ENCODE measurements around the gene BRD9. TPM values are rescaled to one million over a fixed set of nuclear protein-coding genes. Genes with fewer than 3 reads are reported as not detected.
"Not testable (repeated sequence)": the region's sequence is repeated elsewhere in the genome, so short reads cannot be mapped to it uniquely, and the experiment has no call there.

BRD9 gene
- total RNA-seq, 1 experiment from 2014 or later: 30.4 TPM

DNA sequence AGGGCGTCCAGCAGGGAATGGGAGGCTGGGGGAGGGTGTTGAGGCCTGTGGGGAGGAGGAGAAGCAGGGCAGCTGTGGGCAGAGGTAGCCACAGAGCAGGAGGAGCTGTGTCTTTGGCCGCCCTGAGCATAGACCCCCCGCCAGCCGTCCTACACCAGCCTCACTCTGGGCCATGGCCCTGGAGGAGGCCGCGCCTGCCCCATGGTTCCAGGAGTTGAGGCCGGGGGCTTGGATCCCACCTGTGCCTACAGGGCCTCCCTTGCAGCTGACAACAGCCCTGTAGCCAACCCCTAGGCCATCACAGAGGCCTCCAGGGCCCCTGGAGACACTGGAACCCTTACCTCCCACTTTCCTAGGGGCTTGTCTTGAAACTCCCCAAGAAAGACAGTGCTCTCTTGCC, 44.9 kb downstream of the BRD9 start:
- not testable (repeated sequence) for DNase-seq (ENCODE audit: extremely low read depth, low read depth)

- not testable (repeated sequence) for DNase-seq (ENCODE audit: extremely low read depth, low read depth)
These were observed 45.4 kb downstream of the BRD9 start for GRCh38 chr5:847212-847611.

DNA sequence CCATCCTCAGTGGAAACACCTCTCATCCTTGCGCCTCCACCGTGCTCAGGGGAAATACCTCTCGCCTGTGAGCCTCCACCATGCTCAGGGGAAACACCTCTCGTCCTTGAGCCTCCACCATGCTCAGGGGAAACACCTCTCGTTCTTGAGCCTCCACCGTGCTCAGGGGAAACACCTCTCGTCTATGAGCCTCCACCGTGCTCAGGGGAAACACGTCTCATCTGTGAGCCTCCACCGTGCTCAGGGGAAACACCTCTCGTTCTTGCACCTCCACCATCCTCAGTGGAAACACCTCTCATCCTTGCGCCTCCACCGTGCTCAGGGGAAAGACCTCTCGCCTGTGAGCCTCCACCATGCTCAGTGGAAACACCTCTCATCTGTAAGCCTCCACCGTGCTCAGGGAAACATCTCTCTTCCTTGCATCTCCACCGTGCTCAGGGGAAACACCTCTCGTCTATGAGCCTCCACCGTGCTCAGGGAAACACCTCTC, 46.0 kb downstream of the BRD9 start:
- DNase-seq (ENCODE audit: extremely low read depth, low read depth): not testable (repeated sequence)

GRCh38 chr5:845676-846601, 46.7 kb downstream of the BRD9 start:
- DNase-seq (ENCODE audit: extremely low read depth, low read depth): not testable (repeated sequence)

- not testable (repeated sequence) for DNase-seq (ENCODE audit: extremely low read depth, low read depth)
These were observed 47.4 kb downstream of the BRD9 start for GRCh38 chr5:845031-845675.

DNA sequence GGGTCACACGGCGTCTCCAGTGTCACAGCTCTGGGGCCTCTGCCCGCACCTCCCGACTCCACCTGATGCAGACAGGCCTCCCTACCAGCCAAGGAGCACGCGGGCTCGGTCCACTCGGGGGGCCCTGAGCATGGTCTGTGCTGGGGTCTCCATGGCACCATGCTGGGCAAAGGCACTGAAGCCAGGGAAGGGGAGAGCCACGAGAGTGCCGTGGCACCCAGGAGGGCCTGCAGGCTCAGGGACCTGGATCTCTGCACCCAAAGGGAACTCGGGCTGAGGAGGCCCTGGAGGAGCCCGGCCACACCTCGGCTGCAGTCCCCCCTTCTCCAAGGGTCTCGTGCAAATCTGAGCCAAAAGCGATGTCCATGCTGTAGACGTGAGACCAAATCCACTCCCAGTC, 48.2 kb downstream of the BRD9 start:
- not testable (repeated sequence) for DNase-seq (ENCODE audit: extremely low read depth, low read depth)

- not testable (repeated sequence) for DNase-seq (ENCODE audit: extremely low read depth, low read depth)
These were observed 48.7 kb downstream of the BRD9 start for GRCh38 chr5:843926-844325.

DNA sequence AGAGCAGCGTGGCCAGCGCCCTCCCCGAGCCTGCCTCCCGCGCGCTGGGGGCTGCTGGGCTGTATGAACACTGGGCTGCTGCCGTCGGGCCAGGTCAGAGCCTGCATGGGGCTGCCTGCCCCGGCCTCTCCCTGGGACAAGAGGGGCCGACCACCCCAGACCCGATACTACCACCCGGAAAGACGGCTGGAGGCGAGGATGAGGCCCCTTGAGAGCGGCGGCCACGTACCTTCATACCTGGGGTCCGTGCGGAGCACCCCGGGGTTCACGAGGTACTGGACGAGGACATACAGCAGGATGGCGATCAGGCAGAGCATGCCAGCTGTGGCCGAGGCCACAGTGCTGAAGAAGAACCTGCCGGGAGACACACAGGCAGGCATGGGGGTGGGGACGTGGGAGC, 49.2 kb downstream of the BRD9 start:
- DNase-seq (ENCODE audit: extremely low read depth, low read depth): not testable (repeated sequence)

DNA sequence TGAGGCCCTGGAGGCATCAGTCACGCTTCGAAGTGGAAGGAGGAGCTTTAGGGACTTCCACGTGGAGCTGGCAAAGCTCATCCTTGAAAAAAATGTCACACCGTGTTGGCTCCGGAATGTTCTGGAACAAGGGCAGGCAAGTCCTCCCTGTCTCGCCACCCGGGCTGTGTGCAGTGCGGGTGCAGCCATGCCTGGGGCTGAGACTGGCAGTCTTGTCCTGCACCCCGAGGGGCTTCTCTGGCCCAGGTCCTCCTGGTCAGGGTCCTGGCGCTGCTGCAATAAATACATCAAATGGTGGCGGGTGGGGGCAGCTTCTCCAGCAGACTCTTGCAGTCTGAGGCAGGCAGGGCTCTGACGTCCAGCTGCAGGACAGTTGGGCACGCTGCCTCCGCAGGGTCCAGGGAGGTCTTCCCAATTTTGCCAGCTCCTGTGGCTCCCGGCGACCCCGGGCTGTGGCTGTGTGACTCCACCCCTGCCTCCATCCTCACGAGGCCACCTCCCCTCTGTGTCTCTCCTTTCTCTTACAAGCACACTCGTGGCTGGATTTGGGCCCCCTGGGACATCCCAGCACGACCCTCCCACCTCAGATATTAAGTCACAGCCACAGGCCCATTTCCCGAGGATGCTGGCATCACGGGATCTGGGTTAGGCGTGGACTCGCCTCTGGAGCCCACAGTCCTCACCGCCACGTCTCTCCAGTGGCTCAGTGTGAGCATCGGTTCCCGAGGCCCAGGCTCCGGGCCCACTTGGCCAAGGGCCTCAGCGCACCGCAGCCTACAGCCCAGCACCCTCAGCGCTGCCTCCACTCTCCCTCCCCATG, 50.0 kb downstream of the BRD9 start:
- DNase-seq (ENCODE audit: extremely low read depth, low read depth): not testable (repeated sequence)

- DNase-seq (ENCODE audit: extremely low read depth, low read depth): not testable (repeated sequence)
These were observed 50.8 kb downstream of the BRD9 start for GRCh38 chr5:841531-842401.

- not testable (repeated sequence) for DNase-seq (ENCODE audit: extremely low read depth, low read depth)
These were observed 51.6 kb downstream of the BRD9 start for GRCh38 chr5:840974-841435.

- not testable (repeated sequence) for DNase-seq (ENCODE audit: extremely low read depth, low read depth)
These were observed 52.3 kb downstream of the BRD9 start for GRCh38 chr5:840118-840973.

DNA sequence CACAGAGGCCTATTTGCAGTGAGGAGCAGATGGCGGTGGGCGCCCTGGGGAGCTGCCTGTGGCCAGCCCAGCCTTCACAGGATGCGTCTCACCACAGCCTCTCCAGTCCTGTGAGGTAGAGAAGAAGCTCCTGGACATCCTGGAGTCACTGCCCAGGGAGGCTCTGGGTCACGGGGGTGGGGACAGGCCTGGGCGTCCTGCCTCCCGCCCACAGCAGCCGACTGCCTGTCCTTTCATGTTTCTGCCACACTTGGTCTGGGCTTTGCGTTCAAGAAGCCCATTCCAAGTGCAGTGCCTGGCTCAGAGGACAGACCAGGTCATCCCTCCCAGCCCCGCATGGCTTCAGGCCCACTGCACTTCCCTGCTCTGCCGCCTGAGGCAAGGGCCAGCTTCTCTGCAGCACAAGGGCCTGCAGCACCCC, 54.2 kb downstream of the BRD9 start:
- DNase-seq (ENCODE audit: extremely low read depth, low read depth): not testable (repeated sequence)

- DNase-seq (ENCODE audit: extremely low read depth, low read depth): not testable (repeated sequence)
These were observed 54.9 kb downstream of the BRD9 start for GRCh38 chr5:837621-838121.

DNA sequence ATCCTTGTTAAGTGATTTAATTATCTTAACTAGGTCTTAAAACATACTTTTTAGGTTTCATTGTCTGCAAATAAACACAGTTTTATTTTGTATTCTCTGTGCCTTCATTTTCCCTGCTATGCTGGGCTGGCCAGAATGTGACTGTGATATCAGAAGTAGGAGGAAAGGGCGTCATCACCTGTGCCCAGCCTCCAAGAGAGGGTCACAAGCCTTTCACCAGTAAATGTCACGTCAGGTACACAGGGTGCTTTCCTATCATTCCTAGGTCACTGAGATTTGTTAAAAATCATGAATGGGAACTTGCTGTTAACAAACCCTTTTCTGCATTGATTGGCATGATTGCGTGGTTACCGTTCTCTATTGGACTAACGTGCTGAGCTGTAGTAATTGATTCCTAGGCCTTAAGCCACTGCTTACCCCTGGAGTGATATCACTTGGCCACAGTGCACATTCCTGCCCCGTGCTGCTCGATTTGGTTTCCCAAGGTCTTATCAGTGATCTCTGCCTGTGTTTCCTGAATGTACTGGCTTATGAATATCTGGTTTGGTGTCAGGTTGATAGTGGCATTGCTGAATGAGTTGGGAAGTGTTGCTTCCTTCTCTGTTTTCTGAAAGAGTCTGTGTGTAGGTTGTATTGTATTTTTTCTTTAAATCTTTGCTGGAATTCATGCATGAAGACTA, 56.5 kb downstream of the BRD9 start:
- DNase-seq (ENCODE audit: extremely low read depth, low read depth): not testable (repeated sequence)

GRCh38 chr5:834013-834412, 58.6 kb downstream of the BRD9 start:
- DNase-seq (ENCODE audit: extremely low read depth, low read depth): not testable (repeated sequence)

DNA sequence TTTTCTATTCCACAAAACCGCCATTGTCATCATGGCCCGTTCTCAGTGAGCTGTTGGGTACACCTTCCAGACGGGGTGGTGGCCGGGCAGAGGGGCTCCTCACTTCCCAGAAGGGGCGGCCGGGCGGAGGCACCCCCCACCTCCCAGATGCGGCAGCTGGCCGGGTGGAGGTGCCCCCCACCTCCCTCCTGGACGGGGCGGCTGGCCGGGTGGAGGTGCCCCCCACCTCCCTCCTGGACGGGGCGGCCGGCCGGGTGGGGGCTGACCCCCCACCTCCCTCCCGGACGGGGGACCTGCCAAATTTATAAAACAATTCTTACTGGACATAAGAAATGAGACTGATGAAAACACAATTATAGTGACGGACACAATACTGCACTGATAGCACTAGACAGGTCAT, 64.4 kb downstream of the BRD9 start:
- DNase-seq (ENCODE audit: extremely low read depth, low read depth): not testable (repeated sequence)

DNA sequence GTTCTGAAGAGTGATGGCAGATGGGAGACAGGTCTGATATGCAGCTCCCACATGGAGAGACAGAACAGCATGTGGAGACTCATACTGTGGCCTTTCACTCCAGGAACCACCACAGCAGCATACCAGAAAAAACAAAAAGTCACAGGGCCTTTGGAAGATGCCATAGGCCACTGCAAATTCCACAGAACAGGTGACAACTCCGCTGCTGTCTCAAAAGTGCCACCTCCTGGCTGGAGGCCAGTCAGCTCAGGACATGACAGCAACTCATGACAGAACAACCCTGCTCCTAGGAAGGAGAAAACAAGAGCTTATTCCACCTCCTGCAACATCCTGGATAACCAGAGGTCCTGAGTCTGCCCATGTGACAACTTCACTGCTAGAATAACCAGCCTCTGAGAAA, 67.1 kb downstream of the BRD9 start:
- not testable (repeated sequence) for DNase-seq (ENCODE audit: extremely low read depth, low read depth)

Measured in NCI-H460 (cell line).